IMR-90 (cell line): ENCODE data around the gene EHD4. TPM values are rescaled to one million over a fixed set of nuclear protein-coding genes. Genes with fewer than 3 reads are reported as not detected.

Experiments used
- ATAC-seq: fragments of 200-7000 bp; cut with Tn5 transposase; 2 replicates; pipeline ENCODE4 v1.9.1; 2020; ENCODE audit warnings: low read depth, mild to moderate bottlenecking, moderate library complexity
- BruUV-seq: library from RNA; stranded (reverse); fragments of 400-500 nt; replicated peaks from 2 replicates; lab custom pipeline; 2021; lab: Mats Ljungman, UMichigan
- CTCF ChIA-PET: fragments of 300-600 bp; formaldehyde crosslinking; extraction: SDS; loops from one replicate; lab custom pipeline; 2021; ENCODE audit warnings: antibody characterized with exemption; lab: Yijun Ruan, JAX
- POLR2A ChIA-PET: fragments of 300-600 bp; sonication (Branson Sonifier 250); formaldehyde crosslinking; loops from one replicate; lab custom pipeline; 2022; ENCODE audit warnings: antibody characterized with exemption; ENCODE audit not compliant: unreplicated experiment; lab: Charles Lee
- DNase-seq: peaks from one replicate; pipeline ENCODE4 v3.0.0; 2013
- H2AFZ ChIP-seq: replicated peaks from 2 replicates; pipeline ENCODE3; 2013; ENCODE audit warnings: low read length, mild to moderate bottlenecking; ENCODE audit not compliant: poor library complexity
- H2AK5ac ChIP-seq: 2 replicates; pipeline ENCODE4 v1.6.1; 2013; ENCODE audit warnings: low read depth, low read length, inconsistent platforms
- H2AK9ac ChIP-seq: replicated peaks from 2 replicates; pipeline ENCODE3; 2013; ENCODE audit warnings: mild to moderate bottlenecking, low read depth, low read length, moderate library complexity; ENCODE audit not compliant: poor library complexity
- H2BK120ac ChIP-seq: 2 replicates; pipeline ENCODE4 v1.6.1; 2013; ENCODE audit warnings: low read depth, low read length, inconsistent platforms
- H2BK15ac ChIP-seq: 3 replicates; pipeline ENCODE4 v1.6.1; 2013; ENCODE audit warnings: low read depth, low read length, inconsistent platforms
- H2BK20ac ChIP-seq: 2 replicates; pipeline ENCODE4 v1.6.1; 2013; ENCODE audit warnings: low read depth, mild to moderate bottlenecking, inconsistent platforms, low read length, moderate library complexity
- H2BK5ac ChIP-seq: 2 replicates; pipeline ENCODE4 v1.6.1; 2013; ENCODE audit warnings: mild to moderate bottlenecking, low read depth, low read length, inconsistent platforms; ENCODE audit not compliant: poor library complexity, severe bottlenecking
- H3K14ac ChIP-seq: replicated peaks from 2 replicates; pipeline ENCODE4 v1.6.1; 2013; ENCODE audit warnings: low read depth, low read length, inconsistent platforms
- H3K18ac ChIP-seq: 2 replicates; pipeline ENCODE4 v1.6.1; 2013; ENCODE audit warnings: low read depth, low read length, control low read depth
- H3K23ac ChIP-seq: 2 replicates; pipeline ENCODE4 v1.6.1; 2013; ENCODE audit warnings: low read depth, low read length, inconsistent platforms
- H3K27ac ChIP-seq: 2 replicates; pipeline ENCODE4 v1.5.1; 2013; ENCODE audit warnings: mild to moderate bottlenecking, control low read depth, low read length; ENCODE audit not compliant: insufficient read depth
- H3K27me3 ChIP-seq: 2 replicates; pipeline ENCODE4 v1.6.1; 2013; ENCODE audit warnings: low read length; ENCODE audit not compliant: control insufficient read depth, insufficient read depth
- H3K36me3 ChIP-seq: 2 replicates; pipeline ENCODE4 v1.6.1; 2013; ENCODE audit warnings: low read length, mixed read lengths; ENCODE audit not compliant: control insufficient read depth, insufficient read depth
- H3K4ac ChIP-seq: 2 replicates; pipeline ENCODE4 v1.6.1; 2013; ENCODE audit warnings: low read depth, low read length, inconsistent platforms
- H3K4me1 ChIP-seq: 2 replicates; pipeline ENCODE4 v1.6.1; 2013; ENCODE audit warnings: low read length, mixed read lengths; ENCODE audit not compliant: control insufficient read depth, insufficient read depth
- H3K4me2 ChIP-seq: 2 replicates; pipeline ENCODE4 v1.6.1; 2013; ENCODE audit warnings: low read depth, mild to moderate bottlenecking, control low read depth, low read length, moderate library complexity
- H3K4me3 ChIP-seq: 2 replicates; pipeline ENCODE4 v1.5.1; 2013; ENCODE audit warnings: low read depth, mild to moderate bottlenecking, control low read depth, low read length, moderate library complexity; ENCODE audit not compliant: insufficient read depth
- H3K56ac ChIP-seq: 2 replicates; pipeline ENCODE4 v1.6.1; 2013; ENCODE audit warnings: low read length, inconsistent platforms; ENCODE audit not compliant: insufficient read depth; ENCODE audit errors: extremely low read depth
- H3K79me1 ChIP-seq, 2 experiments: 2 replicates each; pipeline ENCODE4 v1.6.1; 2013; ENCODE audit warnings: low read length in 2 of 2, inconsistent platforms in 1 of 2, low read depth in 1 of 2
- H3K9ac ChIP-seq: 2 replicates; pipeline ENCODE4 v1.6.1; 2013; ENCODE audit warnings: low read depth, low read length, control low read depth
- H3K9me1 ChIP-seq: 2 replicates; pipeline ENCODE4 v1.6.1; 2013; ENCODE audit warnings: low read length, inconsistent platforms; ENCODE audit not compliant: insufficient read depth
- H3K9me3 ChIP-seq: 2 replicates; pipeline ENCODE4 v1.6.1; 2013; ENCODE audit warnings: low read length; ENCODE audit not compliant: control insufficient read depth, insufficient read depth
- H4K20me1 ChIP-seq: 2 replicates; pipeline ENCODE4 v1.6.1; 2013; ENCODE audit warnings: low read length, inconsistent platforms; ENCODE audit not compliant: insufficient read depth
- H4K5ac ChIP-seq: 2 replicates; pipeline ENCODE4 v1.6.1; 2013; ENCODE audit warnings: mild to moderate bottlenecking, low read depth, low read length, control low read depth
- H4K8ac ChIP-seq, 2 experiments: 2 replicates each; pipeline ENCODE4 v1.6.1; 2013; ENCODE audit warnings: low read depth in 2 of 2, low read length in 2 of 2, control low read depth in 1 of 2, inconsistent platforms in 1 of 2
- H4K91ac ChIP-seq: 2 replicates; pipeline ENCODE4 v1.6.1; 2013; ENCODE audit warnings: low read depth, low read length, inconsistent platforms; ENCODE audit not compliant: insufficient read depth
- BHLHE40 ChIP-seq: fragments of 150-350 bp; IDR thresholded peaks from 2 replicates; pipeline ENCODE4 v1.6.1; 2016; ENCODE audit warnings: mild to moderate bottlenecking, low read depth, low read length
- CEBPB ChIP-seq: IDR thresholded peaks from 2 replicates; pipeline ENCODE4 v1.6.1; 2012; ENCODE audit warnings: low read depth, low read length, improper control_type of control experiment
- CHD1 ChIP-seq: IDR thresholded peaks from 2 replicates; pipeline ENCODE4 v1.6.1; 2012; ENCODE audit warnings: low read depth, low read length, improper control_type of control experiment
- CTCF ChIP-seq: conservative IDR thresholded peaks from 2 replicates; pipeline ENCODE4 v1.5.1; 2012; ENCODE audit warnings: mild to moderate bottlenecking, low read depth, low read length, improper control_type of control experiment
- FOS ChIP-seq: fragments of 150-350 bp; IDR thresholded peaks from 2 replicates; pipeline ENCODE4 v1.6.1; 2016; ENCODE audit warnings: low read depth, low read length
- MAFK ChIP-seq: IDR thresholded peaks from 2 replicates; pipeline ENCODE4 v1.6.1; 2012; ENCODE audit warnings: low read depth, low read length, improper control_type of control experiment
- MAZ ChIP-seq: IDR thresholded peaks from 2 replicates; pipeline ENCODE4 v1.6.1; 2012; ENCODE audit warnings: low read depth, mild to moderate bottlenecking, low read length, improper control_type of control experiment, moderate library complexity, borderline replicate concordance
- MXI1 ChIP-seq: IDR thresholded peaks from 2 replicates; pipeline ENCODE4 v1.6.1; 2012; ENCODE audit warnings: low read depth, mild to moderate bottlenecking, low read length, moderate library complexity, borderline replicate concordance
- NFE2L2 ChIP-seq: fragments of 150-350 bp; IDR thresholded peaks from 2 replicates; pipeline ENCODE4 v1.6.1; 2016; ENCODE audit warnings: low read depth, mild to moderate bottlenecking, low read length
- POLR2A ChIP-seq: IDR thresholded peaks from 2 replicates; pipeline ENCODE4 v1.6.1; 2012; ENCODE audit warnings: mild to moderate bottlenecking, low read depth, low read length
- RAD21 ChIP-seq: IDR thresholded peaks from 2 replicates; pipeline ENCODE4 v1.6.1; 2012; ENCODE audit warnings: low read length, improper control_type of control experiment
- RCOR1 ChIP-seq: IDR thresholded peaks from 2 replicates; pipeline ENCODE4 v1.6.1; 2012; ENCODE audit warnings: mild to moderate bottlenecking, low read length, improper control_type of control experiment; ENCODE audit not compliant: insufficient replicate concordance
- RFX5 ChIP-seq: IDR thresholded peaks from 2 replicates; pipeline ENCODE4 v1.8.0; 2012; ENCODE audit warnings: low read depth, mild to moderate bottlenecking, low read length, moderate library complexity
- WGBS, 2 experiments: methylation state at CpG; one replicate each; pipeline versions ENCODE4 v1.1.5 to v1.1.7; 2013; ENCODE audit warnings: missing lambda C conversion rate in 2 of 2; ENCODE audit not compliant: insufficient read length in 1 of 2; ENCODE audit errors: extremely low coverage in 2 of 2; 5-methylcytosine and 5-hydroxymethylcytosine counted together
- dilution Hi-C: fragments of 300-500 bp; cut with HindIII; formaldehyde crosslinking; loops from one replicate; pipeline ENCODE4 v1.14.3; 2018; ENCODE audit warnings: low sequenced_read_pairs; ENCODE audit not compliant: unreplicated experiment
- in situ Hi-C: fragments of 300-500 bp; cut with MboI; formaldehyde crosslinking; loops from 3 replicates; pipeline ENCODE4 v1.14.3; 2019; ENCODE audit warnings: low sequenced_read_pairs, inconsistent platforms, mixed read lengths
- intact Hi-C: fragments of 100-400 bp; cut with micrococcal nuclease; formaldehyde crosslinking; loops from 2 replicates; pipeline ENCODE4 v1.10.0; 2022
- polyA plus RNA-seq, 3 experiments: library from polyadenylated mRNA; depleted of rRNA; stranded (reverse); fragments of >200 nt; gene quantifications; 2 replicates each; pipeline ENCODE4 v1.2.3, GENCODE V29; 2012; ENCODE audit warnings: low replicate concordance in 1 of 3
- total RNA-seq: library from RNA; depleted of rRNA; stranded (reverse); fragments of >200 nt; gene quantifications from 2 replicates; pipeline ENCODE4 v1.2.3, GENCODE V29; 2012
- TF ChIP-seq, protein P1 (sequence below): fragments of 150-350 bp; IDR thresholded peaks from 2 replicates; pipeline ENCODE4 v1.6.1; 2016; ENCODE audit warnings: low read depth, mild to moderate bottlenecking, low read length, moderate library complexity, borderline replicate concordance
- TF ChIP-seq, protein P2 (sequence below): fragments of 150-350 bp; IDR thresholded peaks from 2 replicates; pipeline ENCODE4 v1.6.1; 2017; ENCODE audit warnings: mild to moderate bottlenecking, antibody characterized with exemption, low read length, low read depth

Gene EHD4
- total and polyA plus RNA-seq, 2 of the 4 experiments (the other 2 are of a cell fraction), result 21.0 to 29.0 TPM

DNA sequence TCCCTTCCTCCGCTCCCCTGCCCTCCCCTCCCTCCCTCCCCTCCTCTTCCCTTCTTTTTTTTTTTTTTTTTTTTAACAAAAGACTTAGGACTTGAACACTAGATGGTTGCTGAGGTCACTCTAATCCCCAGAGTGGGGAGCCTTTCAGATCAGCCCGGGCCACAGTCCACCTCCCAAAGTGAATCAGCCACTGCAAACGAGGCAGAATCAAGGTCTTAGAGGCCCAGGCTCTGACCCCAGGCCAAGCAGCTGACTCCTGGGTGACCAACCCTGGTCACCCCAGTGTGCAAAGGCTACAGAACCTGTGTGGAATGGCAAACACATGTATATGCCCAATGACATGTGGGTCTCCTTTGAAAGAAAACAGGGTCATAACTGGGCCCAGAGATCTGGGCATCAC is 18.3 kb upstream of the EHD4 start:
- Histone ChIP-seq H3K4me1 (no peaks in the 10 kb centered on the region), H3K9me3 (no peaks in the 10 kb centered on the region), H2AFZ (peak overlapping the region; percentile 19), H4K8ac (no peak overlapping the region), H3K9me1 (no peaks in the 10 kb centered on the region), H3K14ac (no peak overlapping the region), H3K4ac (no peak overlapping the region), H3K23ac (no peak overlapping the region), H4K5ac (no peak overlapping the region), H3K4me2 (no peak overlapping the region), H2BK15ac (no peak overlapping the region), H2AK5ac (no peak overlapping the region), H4K20me1 (no peaks in the 10 kb centered on the region), H3K79me1 (no peaks in the 10 kb centered on the region), H2AK9ac (no peak overlapping the region), H2BK5ac (no peak overlapping the region), H3K18ac (no peak overlapping the region), H3K27me3 (peaks cover 35% of the 10 kb centered on the region; the same call in 1 of the 2 replicates), H2BK120ac (no peak overlapping the region), H4K91ac (no peak overlapping the region), H3K36me3 (no peaks in the 10 kb centered on the region), H3K56ac (no peak overlapping the region), H3K27ac (no peak overlapping the region), H3K9ac (no peak overlapping the region), H3K4me3 (no peak overlapping the region), H2BK20ac (no peak overlapping the region)
- in situ Hi-C loops (no loop called here), intact Hi-C loops (no loop called here), dilution Hi-C loops (no loop called here)
- no CpG with 5 or more reads among the region's 3 CpGs for WGBS, 2 experiments
- CTCF ChIA-PET, result interaction anchor here (0.6 to 1.0 kb wide), 2 partner anchors 72 to 1792 kb away, joined by 3 read pairs; no protein-coding TSS in a partner anchor
- TF ChIP-seq, protein P1, sequence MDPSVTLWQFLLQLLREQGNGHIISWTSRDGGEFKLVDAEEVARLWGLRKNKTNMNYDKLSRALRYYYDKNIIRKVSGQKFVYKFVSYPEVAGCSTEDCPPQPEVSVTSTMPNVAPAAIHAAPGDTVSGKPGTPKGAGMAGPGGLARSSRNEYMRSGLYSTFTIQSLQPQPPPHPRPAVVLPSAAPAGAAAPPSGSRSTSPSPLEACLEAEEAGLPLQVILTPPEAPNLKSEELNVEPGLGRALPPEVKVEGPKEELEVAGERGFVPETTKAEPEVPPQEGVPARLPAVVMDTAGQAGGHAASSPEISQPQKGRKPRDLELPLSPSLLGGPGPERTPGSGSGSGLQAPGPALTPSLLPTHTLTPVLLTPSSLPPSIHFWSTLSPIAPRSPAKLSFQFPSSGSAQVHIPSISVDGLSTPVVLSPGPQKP, result no peak
- no peak for TF ChIP-seq CHD1
- TF ChIP-seq RCOR1, result no peak
- TF ChIP-seq CTCF, result no peak
- TF ChIP-seq CEBPB, result no peak
- TF ChIP-seq, protein P2, sequence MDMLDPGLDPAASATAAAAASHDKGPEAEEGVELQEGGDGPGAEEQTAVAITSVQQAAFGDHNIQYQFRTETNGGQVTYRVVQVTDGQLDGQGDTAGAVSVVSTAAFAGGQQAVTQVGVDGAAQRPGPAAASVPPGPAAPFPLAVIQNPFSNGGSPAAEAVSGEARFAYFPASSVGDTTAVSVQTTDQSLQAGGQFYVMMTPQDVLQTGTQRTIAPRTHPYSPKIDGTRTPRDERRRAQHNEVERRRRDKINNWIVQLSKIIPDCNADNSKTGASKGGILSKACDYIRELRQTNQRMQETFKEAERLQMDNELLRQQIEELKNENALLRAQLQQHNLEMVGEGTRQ, result no peak
- TF ChIP-seq NFE2L2, result no peak
- no peak for TF ChIP-seq MXI1
- no peak for TF ChIP-seq MAFK
- TF ChIP-seq BHLHE40, result no peak
- no peak for TF ChIP-seq RFX5
- TF ChIP-seq FOS, result no peak
- no peak for TF ChIP-seq POLR2A
- no peak for TF ChIP-seq MAZ
- TF ChIP-seq RAD21, result no peak
- no peak for ATAC-seq
- BruUV-seq, result no TSS peak
- no peak for DNase-seq
- POLR2A ChIA-PET, result no interaction called here
